HepG2 (cell line): ENCODE data around the gene BCAS1.

Source experiments
- EP300 ChIP-seq, 3 experiments: sonication (generic) in 1 of 3; formaldehyde crosslinking in 1 of 3; IDR thresholded peaks; 2 replicates each; pipeline versions ENCODE4 v1.5.1 to v1.6.1; 2011 to 2020; ENCODE audit warnings: low read depth in 2 of 3, low read length in 2 of 3, borderline replicate concordance in 1 of 3, improper control_type of control experiment in 1 of 3, mild to moderate bottlenecking in 1 of 3, missing genetic modification reagents in 1 of 3, moderate library complexity in 1 of 3
- FOXA1 ChIP-seq, 2 experiments: fragments of 450-650 bp in 1 of 2; sonication (generic) in 1 of 2; formaldehyde crosslinking in 1 of 2; IDR thresholded peaks; 2 replicates each; pipeline versions ENCODE4 v1.4.0 to v1.6.1; 2016 to 2020; ENCODE audit warnings: missing genetic modification reagents in 1 of 2
- SETDB1 ChIP-seq: sonication (generic); formaldehyde crosslinking; IDR thresholded peaks from 2 replicates; pipeline ENCODE4 v1.5.1; 2020; ENCODE audit warnings: missing genetic modification reagents, mild to moderate bottlenecking, borderline replicate concordance

GRCh38 chr20:53895385-53895755 is 175.0 kb downstream of the BCAS1 start:
- TF ChIP-seq FOXA1 (IDR thresholded peaks at IDR 0.05): no peak
- no peak for TF ChIP-seq FOXA1 (CRISPR knock-in tag; IDR thresholded peaks at IDR 0.05)
- TF ChIP-seq EP300 (IDR thresholded peaks at IDR 0.05; ENCODE audit: low read depth in 2 of 2, low read length in 2 of 2): no peak
- no peak for TF ChIP-seq EP300 (CRISPR knock-in tag; IDR thresholded peaks at IDR 0.05; ENCODE audit: borderline replicate concordance)
- no peak for TF ChIP-seq SETDB1 (CRISPR knock-in tag)
